ENCODE measurements around the gene XKR3.

DNA sequence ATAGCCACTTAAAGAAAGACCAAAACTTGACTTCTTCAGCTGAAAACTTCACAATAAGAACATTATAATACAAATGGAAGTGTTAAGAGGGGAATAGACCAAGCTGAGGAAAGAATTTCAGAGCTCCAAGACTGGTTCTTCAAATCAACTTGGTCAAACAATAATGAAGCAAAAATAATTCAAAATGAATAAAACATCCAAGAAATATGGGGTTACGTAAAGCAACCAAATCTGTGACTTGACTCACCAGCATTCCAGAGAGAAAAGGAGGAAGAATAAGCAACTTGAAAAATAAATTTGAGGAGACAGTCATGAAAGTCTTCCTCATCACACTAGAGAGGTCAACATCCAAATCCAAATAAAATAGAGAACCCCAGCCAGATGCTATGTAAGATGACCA lies 31.4 kb downstream of the XKR3 start:
- TF ChIP-seq, protein P1, sequence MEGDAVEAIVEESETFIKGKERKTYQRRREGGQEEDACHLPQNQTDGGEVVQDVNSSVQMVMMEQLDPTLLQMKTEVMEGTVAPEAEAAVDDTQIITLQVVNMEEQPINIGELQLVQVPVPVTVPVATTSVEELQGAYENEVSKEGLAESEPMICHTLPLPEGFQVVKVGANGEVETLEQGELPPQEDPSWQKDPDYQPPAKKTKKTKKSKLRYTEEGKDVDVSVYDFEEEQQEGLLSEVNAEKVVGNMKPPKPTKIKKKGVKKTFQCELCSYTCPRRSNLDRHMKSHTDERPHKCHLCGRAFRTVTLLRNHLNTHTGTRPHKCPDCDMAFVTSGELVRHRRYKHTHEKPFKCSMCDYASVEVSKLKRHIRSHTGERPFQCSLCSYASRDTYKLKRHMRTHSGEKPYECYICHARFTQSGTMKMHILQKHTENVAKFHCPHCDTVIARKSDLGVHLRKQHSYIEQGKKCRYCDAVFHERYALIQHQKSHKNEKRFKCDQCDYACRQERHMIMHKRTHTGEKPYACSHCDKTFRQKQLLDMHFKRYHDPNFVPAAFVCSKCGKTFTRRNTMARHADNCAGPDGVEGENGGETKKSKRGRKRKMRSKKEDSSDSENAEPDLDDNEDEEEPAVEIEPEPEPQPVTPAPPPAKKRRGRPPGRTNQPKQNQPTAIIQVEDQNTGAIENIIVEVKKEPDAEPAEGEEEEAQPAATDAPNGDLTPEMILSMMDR (IDR thresholded peaks at IDR 0.05), result no peak
- no peak for TF ChIP-seq POLR2A (IDR thresholded peaks at IDR 0.05)
